Adrenal gland (tissue), 12 donors: ENCODE results near the gene SFTPA2. TPM values are rescaled to one million over a fixed set of nuclear protein-coding genes. Genes with fewer than 3 reads are reported as not detected.

ENCODE experiments used
- DNase-seq, 7 donors: peaks; one replicate each; pipeline ENCODE4 v3.0.0-alpha.2; 2019 to 2020
- H3K27ac ChIP-seq, 5 donors: fragments of 200-600 bp; sonication (generic) in 4 of 5; 1 replicate in 3 of 5; 2 replicates in 2 of 5; pipeline versions ENCODE4 v1.5.1 to v1.8.0; 2016 to 2020; ENCODE audit warnings: mild to moderate bottlenecking in 1 of 5
- H3K27me3 ChIP-seq: fragments of 200-600 bp; 2 replicates; pipeline ENCODE4 v1.8.0; 2021
- H3K36me3 ChIP-seq, 2 donors: fragments of 200-600 bp; replicated peaks in 1 of 2; 1 replicate in 1 of 2; 2 replicates in 1 of 2; pipeline versions ENCODE4 v1.5.1 to v1.8.0; 2018 to 2022
- H3K4me1 ChIP-seq, 2 donors: fragments of 200-600 bp; replicated peaks in 1 of 2; 1 replicate in 1 of 2; 2 replicates in 1 of 2; pipeline versions ENCODE4 v1.5.1 to v1.8.0; 2018 to 2021
- H3K4me3 ChIP-seq, 4 donors: fragments of 200-600 bp; sonication (generic) in 3 of 4; one replicate each; pipeline ENCODE4 v1.5.1; 2016 to 2018
- H3K9me3 ChIP-seq, 3 donors: fragments of 200-600 bp; sonication (generic) in 1 of 3; replicated peaks in 1 of 3; 1 replicate in 2 of 3; 2 replicates in 1 of 3; pipeline versions ENCODE4 v1.5.1 to v1.8.0; 2016 to 2021
- POLR2A ChIP-seq, 2 donors: fragments of 450-650 bp; IDR thresholded peaks; one replicate each; pipeline ENCODE4 v1.6.1; 2017; ENCODE audit warnings: antibody characterized with exemption in 2 of 2, mild to moderate bottlenecking in 2 of 2, moderate library complexity in 1 of 2
- WGBS, 4 donors: extraction: QIAGEN DNeasy Blood & Tissue Kit in 2 of 4; methylation state at CpG; one replicate each; pipeline versions ENCODE4 v1.1.5 to v1.1.7; 2013 to 2017; 5-methylcytosine and 5-hydroxymethylcytosine counted together
- intact Hi-C, 2 donors: fragments of 100-400 bp; cut with DNase I; formaldehyde crosslinking; loops; one replicate each; pipeline versions ENCODE4 v1.14.1 to v1.15.0; 2022 to 2023
- polyA plus RNA-seq, 3 donors: library from polyadenylated mRNA; stranded (reverse); fragments of 200-250 nt in 2 of 3; fragments of 350-450 nt in 1 of 3; fragmentation: Illumina TruSeq in 1 of 3; extraction: RNeasy Lipid Tissue Mini Kit (QIAGEN cat#74804) in 1 of 3; gene quantifications; one replicate each; pipeline ENCODE4 v1.2.3, GENCODE V29; 2013 to 2014
- total RNA-seq, 9 donors: library from RNA; depleted of rRNA in 4 of 9; stranded (reverse); fragments of >200 nt in 4 of 9; fragments of 120-200 nt in 1 of 9; fragmentation: NEBNext Ultra II Directional in 1 of 9; extraction: Animal tissue kit (Norgen Biotek cat#: 25700) in 1 of 9; gene quantifications; one replicate each; pipeline versions ENCODE4 v1.1.0 to v1.2.4, GENCODE V29; 2013 to 2023
- TF ChIP-seq, protein P1 (sequence below), 6 experiments: fragments of 450-650 bp in 4 of 6; fragments of 200-600 bp in 2 of 6; sonication (generic) in 1 of 6; IDR thresholded peaks; 1 replicate in 5 of 6; 2 replicates in 1 of 6; pipeline versions ENCODE4 v1.5.1 to v1.8.0; 2016 to 2021; ENCODE audit warnings: antibody characterized with exemption in 6 of 6, mild to moderate bottlenecking in 2 of 6, moderate library complexity in 1 of 6
- donor health status: healthy with polysubstance abuse.
- donor health status: Bipolar disorder and iron deficiency.
- donor health status: DM: yes; HTN: yes; CAD: no.
- donor health status: DM: no; HTN: no; CAD: no.
- donor health status: DM: no; HTN: no; CAD: no.
- donor health status: DM: yes; HTN: yes; CAD: no.

The SFTPA2 gene
- total and polyA plus RNA-seq, 12 donors = 0.06 to 10.1 (median 0.58) TPM; not detected in 6

DNA sequence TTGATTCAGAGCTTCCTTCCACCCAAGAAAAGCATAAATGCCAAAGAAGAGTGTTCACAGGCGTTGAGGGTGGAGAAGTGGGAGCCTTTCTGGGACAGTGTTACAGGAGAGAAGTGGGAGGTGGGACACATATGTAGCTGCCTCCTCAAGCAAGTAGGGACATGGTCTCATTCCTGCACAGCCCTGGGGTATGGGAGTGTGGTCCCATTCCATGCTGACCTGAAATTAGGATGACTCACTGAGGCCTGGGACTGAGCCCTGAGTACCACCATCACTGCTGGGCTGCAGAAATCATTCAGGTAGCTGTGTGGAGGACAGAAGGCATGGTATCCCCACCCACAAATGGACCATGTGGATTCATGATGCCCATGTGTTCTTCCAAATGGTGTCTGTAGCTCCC, 33.2 kb upstream of the SFTPA2 start:
- Histone ChIP-seq H3K4me1 (no peaks in the 10 kb centered on the region), H3K27ac (no peak overlapping the region), H3K9me3 (no peaks in the 10 kb centered on the region), H3K4me3 (no peak overlapping the region), H3K27me3 (no peaks in the 10 kb centered on the region), H3K36me3 (no peaks in the 10 kb centered on the region)
- no peak for TF ChIP-seq POLR2A (IDR thresholded peaks at IDR 0.05)
- TF ChIP-seq, protein P1, sequence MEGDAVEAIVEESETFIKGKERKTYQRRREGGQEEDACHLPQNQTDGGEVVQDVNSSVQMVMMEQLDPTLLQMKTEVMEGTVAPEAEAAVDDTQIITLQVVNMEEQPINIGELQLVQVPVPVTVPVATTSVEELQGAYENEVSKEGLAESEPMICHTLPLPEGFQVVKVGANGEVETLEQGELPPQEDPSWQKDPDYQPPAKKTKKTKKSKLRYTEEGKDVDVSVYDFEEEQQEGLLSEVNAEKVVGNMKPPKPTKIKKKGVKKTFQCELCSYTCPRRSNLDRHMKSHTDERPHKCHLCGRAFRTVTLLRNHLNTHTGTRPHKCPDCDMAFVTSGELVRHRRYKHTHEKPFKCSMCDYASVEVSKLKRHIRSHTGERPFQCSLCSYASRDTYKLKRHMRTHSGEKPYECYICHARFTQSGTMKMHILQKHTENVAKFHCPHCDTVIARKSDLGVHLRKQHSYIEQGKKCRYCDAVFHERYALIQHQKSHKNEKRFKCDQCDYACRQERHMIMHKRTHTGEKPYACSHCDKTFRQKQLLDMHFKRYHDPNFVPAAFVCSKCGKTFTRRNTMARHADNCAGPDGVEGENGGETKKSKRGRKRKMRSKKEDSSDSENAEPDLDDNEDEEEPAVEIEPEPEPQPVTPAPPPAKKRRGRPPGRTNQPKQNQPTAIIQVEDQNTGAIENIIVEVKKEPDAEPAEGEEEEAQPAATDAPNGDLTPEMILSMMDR (IDR thresholded peaks at IDR 0.05) = no peak
- no peak for DNase-seq
- 57 to 77% (median 70%) methylated on average over 1 of the region's 1 CpG for WGBS, 4 donors
- intact Hi-C loops = no loop called here

DNA sequence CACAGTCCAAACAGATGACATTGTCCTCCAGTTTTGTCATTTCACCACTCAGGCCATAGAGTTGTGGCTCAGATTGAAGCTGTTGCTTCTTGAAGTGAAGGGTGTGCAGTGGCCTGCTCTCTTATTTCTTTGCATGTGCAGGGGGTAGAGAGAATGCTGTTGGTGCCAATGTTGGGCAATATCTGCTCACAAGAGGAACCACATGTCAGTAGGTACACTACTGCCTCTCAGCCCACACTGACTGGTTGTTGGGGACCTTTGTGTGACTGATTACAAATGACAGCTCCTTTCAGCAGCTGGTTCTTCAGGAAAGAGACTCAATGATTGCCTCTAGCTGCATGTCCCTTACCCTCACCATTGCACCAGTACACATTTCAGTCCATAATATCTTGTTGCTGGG, 28.6 kb upstream of the SFTPA2 start:
- Histone ChIP-seq H3K27ac (no peak overlapping the region), H3K4me3 (no peak overlapping the region), H3K27me3 (no peaks in the 10 kb centered on the region), H3K36me3 (no peaks in the 10 kb centered on the region), H3K9me3 (no peaks in the 10 kb centered on the region), H3K4me1 (no peaks in the 10 kb centered on the region)
- intact Hi-C loops = no loop called here
- DNase-seq = no peak
- no peak for TF ChIP-seq POLR2A (IDR thresholded peaks at IDR 0.05)
- TF ChIP-seq, protein P1 (IDR thresholded peaks at IDR 0.05) = no peak

DNA sequence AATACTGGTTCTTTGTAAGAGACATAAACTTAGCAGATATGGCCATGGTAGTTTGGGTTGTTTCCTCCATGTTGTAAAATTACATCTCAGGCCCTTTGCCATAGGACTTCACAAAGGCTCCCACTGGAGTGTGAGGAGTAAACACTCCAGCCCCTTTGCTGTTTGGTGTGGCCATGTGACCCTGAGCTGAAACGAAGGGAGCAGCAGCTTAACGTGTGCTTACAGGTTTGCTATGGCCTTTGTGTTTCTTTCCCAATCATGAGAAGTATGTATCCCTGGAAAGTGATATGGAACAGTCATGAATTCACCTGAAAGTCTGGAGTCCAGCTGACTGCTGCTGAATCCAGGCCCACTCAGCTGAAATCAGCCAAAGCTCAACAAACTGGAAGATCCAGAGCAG, 26.7 kb upstream of the SFTPA2 start:
- no peaks in the 10 kb centered on the region for H3K9me3 ChIP-seq
- 65 to 81% (median 71%) methylated on average over 2 of the region's 2 CpGs for WGBS, 4 donors
- no peak overlapping the region for H3K27ac ChIP-seq
- DNase-seq = no peak
- TF ChIP-seq, protein P1 (IDR thresholded peaks at IDR 0.05) = no peak
- TF ChIP-seq POLR2A (IDR thresholded peaks at IDR 0.05) = no peak
- H3K36me3 ChIP-seq = no peaks in the 10 kb centered on the region
- H3K4me1 ChIP-seq = no peaks in the 10 kb centered on the region
- H3K27me3 ChIP-seq = no peaks in the 10 kb centered on the region
- no peak overlapping the region for H3K4me3 ChIP-seq
- intact Hi-C loops = no loop called here

DNA sequence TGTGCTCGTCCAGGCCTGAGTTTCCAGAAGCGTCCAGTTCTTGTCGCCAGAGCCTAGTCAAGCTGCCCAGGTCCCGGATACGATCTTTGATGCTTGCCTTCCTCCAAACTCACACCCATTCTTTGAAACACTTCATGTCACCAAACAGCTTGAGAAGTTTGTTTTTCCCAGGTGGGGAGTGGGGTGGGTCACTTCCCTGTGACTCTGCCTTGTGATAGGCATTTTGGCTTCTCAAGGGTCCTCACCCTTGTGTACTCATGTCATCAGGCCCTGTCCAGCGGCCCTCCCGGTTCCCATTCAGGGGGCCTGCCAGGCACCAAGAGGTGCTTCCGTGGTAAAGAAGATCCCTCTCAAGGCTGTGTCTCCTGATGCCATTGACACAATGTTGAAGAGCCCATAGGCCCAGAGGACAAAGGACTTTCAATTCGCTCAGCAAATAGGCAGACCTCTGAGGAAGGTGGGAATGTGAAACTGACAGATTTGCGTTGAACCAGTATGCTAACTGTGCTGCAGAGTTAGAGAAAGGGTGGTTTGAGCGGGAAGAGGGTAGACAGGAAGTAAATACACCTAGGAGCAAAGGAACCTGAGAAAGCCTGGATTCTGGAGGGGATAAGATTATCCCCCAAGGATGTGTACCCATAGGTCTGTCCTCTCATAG, 25.8 kb upstream of the SFTPA2 start:
- WGBS, 4 donors = 84 to 87% (median 86%) methylated on average over 11 of the region's 11 CpGs
- intact Hi-C loops = no loop called here
- Histone ChIP-seq H3K27me3 (no peaks in the 10 kb centered on the region), H3K36me3 (no peaks in the 10 kb centered on the region), H3K27ac (no peak overlapping the region), H3K4me1 (no peaks in the 10 kb centered on the region), H3K4me3 (no peak overlapping the region), H3K9me3 (no peaks in the 10 kb centered on the region)
- DNase-seq = no peak
- no peak for TF ChIP-seq POLR2A (IDR thresholded peaks at IDR 0.05)
- TF ChIP-seq, protein P1 (IDR thresholded peaks at IDR 0.05) = no peak
